ENCODE results near the gene CSKMT.
"Not testable (repeated sequence)": the region's sequence is repeated elsewhere in the genome, so short reads cannot be mapped to it uniquely, and the experiment has no call there.

Gene CSKMT

DNA sequence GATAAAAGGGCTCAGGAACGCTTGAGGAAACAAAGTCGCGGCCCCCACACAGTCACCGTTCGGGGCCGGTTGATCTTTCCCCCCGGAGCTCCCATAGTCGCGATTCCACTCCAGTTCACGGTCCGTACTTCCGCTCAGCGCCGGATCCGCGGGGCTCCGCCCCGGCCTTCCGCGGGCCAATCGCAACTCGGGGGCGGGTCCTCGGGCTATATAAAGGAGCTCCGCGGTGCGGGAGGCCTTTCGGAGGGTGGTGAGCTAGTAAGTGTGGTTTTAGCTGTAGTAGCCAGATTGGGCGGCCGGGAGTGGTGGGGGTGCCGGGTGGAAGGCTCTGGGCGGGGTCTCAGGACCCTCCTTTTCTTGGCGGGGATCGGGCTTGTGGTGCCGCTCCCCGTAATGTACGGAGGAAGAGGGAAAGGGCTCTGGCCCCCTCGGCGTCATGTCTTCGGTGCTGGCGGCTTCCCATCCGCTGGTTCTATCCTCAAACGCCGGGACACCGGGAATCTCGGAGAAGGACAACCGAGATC lies at the start of gene CSKMT, which contains the start of gene C11orf98:
Gene CSKMT (plus strand): TSS at position 238 of the 524 bp plus-strand sequence. CDS start 568 bp downstream, outside the sequence.
Gene C11orf98 (minus strand): TSS at position 136 of the 524 bp plus-strand sequence. CDS start 41 bp downstream, at position 95.
- DNase-seq (ENCODE audit: low read depth, low spot score): peak; percentile 75

GRCh38 chr11:62615521-62615920 lies 49.6 kb upstream of the CSKMT start:
- DNase-seq (ENCODE audit: low read depth, low spot score): no peak

- DNase-seq (ENCODE audit: low read depth, low spot score): not testable (repeated sequence)
Observed at GRCh38 chr11:62616957-62617356, 48.2 kb upstream of the CSKMT start.

GRCh38 chr11:62621027-62621566 lies 44.0 kb upstream of the CSKMT start:
- DNase-seq (ENCODE audit: low read depth, low spot score): no peak

DNA sequence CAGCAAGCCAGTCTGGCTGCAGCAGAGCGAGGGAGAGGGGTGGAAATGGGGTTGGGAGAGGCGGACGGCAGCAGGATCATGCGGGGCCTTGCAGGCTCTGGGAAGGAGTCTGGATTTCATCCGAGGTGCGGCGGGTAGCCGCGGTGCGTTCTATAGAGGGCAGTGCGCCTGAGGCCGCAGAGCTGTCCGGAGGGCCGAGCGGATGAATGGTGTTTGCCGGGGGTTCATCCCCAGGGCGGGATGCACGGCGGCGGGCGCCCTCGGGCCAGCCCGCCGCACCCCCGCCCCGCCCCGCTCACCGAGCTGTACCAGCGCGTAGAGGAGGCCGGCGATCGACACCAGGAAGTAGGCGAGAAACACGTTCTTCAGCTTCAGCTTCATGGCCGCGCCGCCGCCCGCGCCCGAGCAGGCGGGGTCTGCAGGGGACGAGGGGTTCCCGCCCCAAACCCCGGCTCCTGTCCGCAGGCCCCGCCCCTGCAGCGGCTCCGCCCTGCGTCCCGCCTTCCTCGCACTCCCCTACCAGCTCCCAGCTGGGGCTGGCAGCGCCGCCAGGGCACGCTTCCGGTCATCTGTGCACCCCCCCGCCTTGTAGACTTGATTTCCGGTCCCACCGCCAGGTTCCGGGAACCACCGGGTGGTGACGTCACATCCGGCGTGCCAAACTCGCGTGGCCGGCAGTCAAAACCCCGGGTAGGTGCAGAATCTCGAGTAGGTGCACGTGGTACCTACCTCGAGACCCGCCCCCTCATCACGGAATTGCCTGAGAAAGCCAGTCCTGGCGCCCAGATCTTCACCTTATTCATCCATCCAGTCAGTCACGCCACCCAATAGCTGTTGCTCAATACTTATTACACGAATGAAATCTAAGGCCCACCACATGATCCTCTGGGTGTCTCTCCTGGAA lies 43.3 kb upstream of the CSKMT start, which contains the start of gene B3GAT3:
Gene B3GAT3 (minus strand): TSS at position 420 of the 904 bp plus-strand sequence. CDS start 39 bp downstream, at position 381.
- DNase-seq (ENCODE audit: low read depth, low spot score): peak; percentile 94

DNA sequence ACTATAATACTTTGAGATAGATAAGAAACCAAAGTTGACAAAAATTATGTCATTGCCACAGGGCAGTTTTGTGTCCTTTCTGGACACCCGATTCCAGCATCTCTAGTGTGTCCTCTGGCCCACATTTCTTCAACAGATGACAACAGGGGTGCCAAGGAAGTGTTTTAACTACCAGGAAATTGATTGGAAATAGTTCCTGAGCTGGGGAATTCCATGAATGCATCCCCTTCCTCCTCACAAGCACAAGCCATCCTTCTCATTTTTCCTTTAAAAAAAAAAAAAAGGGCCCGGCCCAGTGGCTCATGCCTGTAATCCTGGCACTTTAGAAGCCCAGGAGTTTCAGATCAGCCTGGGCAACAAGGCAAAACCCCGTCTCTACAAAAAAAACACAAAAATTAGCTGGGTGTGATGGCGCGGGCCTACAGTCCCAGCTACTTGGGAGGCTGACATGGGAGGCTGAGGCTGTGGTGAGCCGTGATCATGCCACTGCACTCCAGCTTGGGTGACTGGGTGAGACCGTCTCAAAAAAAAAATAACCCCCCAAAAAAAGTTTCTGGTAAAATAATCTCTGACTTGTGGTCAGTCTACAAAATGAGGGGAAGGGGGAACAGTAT lies 42.5 kb upstream of the CSKMT start:
- no peak for DNase-seq (ENCODE audit: low read depth, low spot score)

DNA sequence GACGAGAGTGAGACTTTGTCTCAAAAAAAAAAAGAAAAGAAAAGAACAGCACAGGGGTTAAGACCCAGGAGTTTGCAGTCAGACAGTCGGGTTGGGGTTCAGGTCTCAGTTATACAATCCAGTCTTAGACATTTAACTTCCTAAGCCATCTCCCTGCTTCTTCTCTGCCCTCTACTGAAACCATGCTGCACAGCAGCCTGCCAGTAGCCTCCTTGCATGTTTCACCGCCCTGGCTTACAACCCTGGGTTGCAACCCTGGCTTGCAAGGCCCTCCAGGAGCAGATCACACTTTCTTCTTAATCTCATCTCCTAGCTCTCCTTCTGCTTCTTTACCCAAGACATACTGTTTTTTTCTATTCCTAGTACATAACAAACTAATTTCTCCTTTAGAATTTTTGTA lies 37.4 kb upstream of the CSKMT start:
- no peak for DNase-seq (ENCODE audit: low read depth, low spot score)

GRCh38 chr11:62632492-62632891 lies 32.6 kb upstream of the CSKMT start:
- no peak for DNase-seq (ENCODE audit: low read depth, low spot score)

GRCh38 chr11:62644220-62644619 lies 20.9 kb upstream of the CSKMT start:
- no peak for DNase-seq (ENCODE audit: low read depth, low spot score)

DNA sequence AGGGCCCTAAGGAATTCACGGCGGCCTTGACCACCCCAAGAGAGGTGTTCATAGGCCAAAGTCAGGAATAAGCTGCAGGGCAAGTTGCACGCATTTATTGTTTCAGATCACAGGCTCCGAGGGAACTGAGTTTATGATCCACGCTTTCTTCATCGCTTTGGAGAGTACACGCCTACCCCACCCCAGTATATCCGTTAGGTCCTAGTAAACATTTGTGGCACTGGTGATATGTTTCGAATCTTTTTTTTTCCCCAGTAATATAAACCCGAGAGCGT lies 19.5 kb upstream of the CSKMT start:
- no peak for DNase-seq (ENCODE audit: low read depth, low spot score)

- DNase-seq (ENCODE audit: low read depth, low spot score): peak; percentile 92
Observed at GRCh38 chr11:62645946-62646824, 18.9 kb upstream of the CSKMT start, which contains the start of gene GANAB. TSS of gene GANAB (minus strand) at chr11:62646613. CDS start at chr11:62646599, 14 bp downstream.

DNA sequence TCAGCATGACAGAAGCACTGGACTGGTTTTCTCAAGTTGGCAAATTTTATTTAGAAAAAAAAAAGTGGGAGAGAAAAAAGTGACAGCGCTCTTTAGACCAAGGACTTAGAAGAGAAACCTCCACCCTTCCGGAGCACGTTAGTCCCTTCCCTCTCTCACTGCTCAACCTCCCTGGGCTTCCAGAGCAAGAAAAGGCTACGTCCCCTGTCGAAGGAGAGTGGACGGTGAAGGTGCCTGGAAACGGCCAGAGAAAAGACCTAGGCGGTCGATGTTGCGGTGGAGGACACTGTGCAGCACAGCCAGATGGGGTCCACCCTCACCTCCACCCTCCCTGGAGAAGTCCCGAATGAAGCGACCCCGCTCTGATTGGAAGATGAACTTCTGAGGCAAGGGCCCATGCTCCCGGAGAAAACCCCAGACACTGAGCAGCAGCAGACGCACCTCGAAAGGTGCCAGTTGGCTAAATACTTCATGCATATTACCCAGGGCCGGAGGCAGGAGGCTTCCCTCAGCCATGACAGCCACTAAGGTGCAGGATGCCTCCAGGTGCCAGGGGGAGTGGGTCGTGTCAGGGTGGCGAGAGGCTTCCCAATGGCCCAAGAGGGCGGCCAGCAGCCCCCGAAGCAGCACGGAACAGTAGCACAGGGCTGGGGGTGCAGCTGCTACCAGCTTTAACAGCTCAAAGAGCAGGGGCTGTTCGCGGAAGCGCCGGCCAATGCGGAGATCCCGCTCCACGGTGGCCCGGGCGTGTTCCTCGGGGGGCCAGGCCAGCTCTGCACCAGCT lies 18.1 kb upstream of the CSKMT start:
- DNase-seq (ENCODE audit: low read depth, low spot score): no peak

DNA sequence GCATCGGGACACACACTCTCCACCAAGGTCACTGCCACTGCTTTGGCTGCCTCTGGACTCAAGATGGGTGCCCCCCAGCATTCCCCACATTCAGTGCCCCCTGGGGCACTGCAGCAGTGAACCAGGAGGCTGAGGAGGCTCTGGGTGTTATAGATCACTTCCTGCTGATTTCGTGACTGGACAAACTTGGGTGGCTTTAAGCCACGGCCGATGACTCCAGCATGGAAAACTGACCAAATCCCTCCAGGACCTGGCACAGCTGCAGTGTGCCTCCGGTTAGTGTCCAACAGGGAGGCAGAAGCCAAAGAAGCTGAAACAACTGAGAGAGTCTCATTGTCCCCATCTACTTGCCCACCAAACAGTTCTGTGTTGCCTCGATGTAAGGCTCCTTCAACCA lies 17.5 kb upstream of the CSKMT start:
- no peak for DNase-seq (ENCODE audit: low read depth, low spot score)

DNA sequence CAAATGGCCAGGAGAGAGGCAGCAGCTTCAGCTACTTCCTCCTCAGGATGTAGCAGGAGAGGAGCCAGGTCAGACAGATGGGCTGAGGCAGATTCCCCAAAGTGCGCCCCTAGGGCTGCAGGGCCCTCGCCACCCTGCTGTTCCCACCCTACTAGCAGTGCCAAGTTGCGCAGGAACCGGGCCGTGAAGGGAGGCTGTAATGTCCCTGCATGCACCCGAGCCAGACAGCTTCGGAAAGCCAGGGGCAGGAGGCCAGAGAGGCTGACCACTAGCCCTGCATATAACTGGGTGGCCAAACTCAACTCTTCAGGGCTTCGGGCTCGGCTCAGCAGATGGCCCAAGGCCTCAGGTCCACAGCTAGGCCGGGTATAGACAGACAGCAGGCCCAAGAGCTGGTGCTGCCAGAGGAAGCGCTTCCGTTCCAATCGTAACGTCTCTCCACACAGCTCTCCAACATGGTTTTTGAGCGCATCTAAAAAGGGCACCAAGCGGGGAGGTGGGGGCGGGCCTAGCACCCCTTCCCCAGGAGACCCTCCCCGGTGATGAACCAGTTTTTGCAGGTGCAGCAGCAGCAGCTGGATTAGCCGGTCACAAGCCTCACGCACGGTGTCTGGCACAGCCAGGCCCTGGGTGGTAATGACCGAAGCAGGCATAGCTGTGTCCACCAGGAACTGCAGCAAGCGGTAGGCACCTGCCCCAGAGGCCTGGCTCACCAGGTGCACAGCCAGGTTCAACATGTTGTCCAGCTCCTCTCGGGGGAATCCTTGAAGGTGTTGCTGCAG lies 16.7 kb upstream of the CSKMT start:
- no peak for DNase-seq (ENCODE audit: low read depth, low spot score)

GRCh38 chr11:62648967-62649364 lies 16.1 kb upstream of the CSKMT start:
- no peak for DNase-seq (ENCODE audit: low read depth, low spot score)

DNA sequence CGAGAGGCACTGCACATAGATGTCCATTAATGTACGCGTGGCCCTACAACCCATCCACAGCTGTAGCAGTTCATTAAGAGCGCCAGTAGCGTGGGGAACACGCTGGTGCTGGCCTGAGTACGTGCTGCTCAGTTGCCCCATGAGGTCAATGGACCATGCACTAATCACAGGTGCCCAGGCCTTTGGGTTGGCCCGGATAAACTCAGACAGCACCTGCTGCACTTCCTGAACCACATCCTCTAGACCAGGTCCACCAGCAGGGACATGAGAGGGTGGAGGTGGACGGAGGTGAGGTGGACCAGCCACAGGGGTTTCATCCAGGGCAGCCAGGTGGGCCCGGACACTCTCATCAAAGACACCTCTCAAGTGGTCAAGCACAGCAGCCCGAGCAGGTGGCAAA lies 15.6 kb upstream of the CSKMT start:
- DNase-seq (ENCODE audit: low read depth, low spot score): no peak

- not testable (repeated sequence) for DNase-seq (ENCODE audit: low read depth, low spot score)
Observed at GRCh38 chr11:62650283-62650682, 14.8 kb upstream of the CSKMT start.

- DNase-seq (ENCODE audit: low read depth, low spot score): no peak
Observed at GRCh38 chr11:62652161-62653006, 12.7 kb upstream of the CSKMT start.

DNA sequence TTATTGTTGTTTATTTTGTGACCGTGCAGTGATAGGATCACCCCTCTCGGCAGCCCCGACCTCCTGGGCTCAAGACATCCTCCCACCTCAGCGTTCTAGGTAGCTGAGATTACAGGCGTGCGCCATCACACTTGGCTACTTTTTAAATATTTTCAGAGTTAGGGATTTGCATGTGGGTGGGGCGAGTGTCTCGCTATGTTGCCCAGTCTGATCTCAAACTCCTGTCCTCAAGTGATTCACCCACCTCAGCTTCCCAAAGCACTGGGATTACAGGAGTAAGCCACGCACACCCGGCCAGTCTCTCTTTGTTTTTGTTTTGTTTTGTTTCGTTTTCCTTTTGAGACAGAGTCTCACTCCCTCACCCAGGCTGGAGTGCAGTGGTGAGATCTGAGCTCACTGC lies 10.8 kb upstream of the CSKMT start:
- DNase-seq (ENCODE audit: low read depth, low spot score): no peak
